ENCODE results near the gene CCDC134. TPM values are rescaled to one million over a fixed set of nuclear protein-coding genes. Genes with fewer than 3 reads are reported as not detected.

CCDC134 gene
- polyA plus RNA-seq, 1 experiment = 6.0 TPM

DNA sequence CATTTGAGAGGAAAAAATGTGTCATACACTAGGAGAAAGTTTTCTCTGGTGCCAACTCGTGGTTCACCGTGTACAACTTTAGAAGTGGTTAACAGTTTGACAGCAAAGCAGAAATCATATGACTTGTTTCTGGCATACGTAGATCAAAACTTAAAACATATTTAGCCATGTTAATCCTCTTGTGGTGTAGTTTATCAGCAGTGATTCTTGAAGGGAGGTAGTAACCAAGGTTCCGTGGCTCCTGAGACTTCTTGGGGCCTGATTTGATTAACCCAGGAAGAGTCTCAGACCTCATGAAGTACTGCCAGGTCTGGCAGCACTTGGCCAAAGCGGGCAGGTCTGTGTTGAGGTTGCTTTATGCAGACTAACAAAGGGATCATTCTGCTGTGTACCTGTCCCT, 72.9 kb downstream of the CCDC134 start:
- TF ChIP-seq, protein P1, sequence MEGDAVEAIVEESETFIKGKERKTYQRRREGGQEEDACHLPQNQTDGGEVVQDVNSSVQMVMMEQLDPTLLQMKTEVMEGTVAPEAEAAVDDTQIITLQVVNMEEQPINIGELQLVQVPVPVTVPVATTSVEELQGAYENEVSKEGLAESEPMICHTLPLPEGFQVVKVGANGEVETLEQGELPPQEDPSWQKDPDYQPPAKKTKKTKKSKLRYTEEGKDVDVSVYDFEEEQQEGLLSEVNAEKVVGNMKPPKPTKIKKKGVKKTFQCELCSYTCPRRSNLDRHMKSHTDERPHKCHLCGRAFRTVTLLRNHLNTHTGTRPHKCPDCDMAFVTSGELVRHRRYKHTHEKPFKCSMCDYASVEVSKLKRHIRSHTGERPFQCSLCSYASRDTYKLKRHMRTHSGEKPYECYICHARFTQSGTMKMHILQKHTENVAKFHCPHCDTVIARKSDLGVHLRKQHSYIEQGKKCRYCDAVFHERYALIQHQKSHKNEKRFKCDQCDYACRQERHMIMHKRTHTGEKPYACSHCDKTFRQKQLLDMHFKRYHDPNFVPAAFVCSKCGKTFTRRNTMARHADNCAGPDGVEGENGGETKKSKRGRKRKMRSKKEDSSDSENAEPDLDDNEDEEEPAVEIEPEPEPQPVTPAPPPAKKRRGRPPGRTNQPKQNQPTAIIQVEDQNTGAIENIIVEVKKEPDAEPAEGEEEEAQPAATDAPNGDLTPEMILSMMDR (IDR thresholded peaks at IDR 0.05; ENCODE audit: insufficient read depth, low read depth, low read length) = no peak
- POLR2A ChIA-PET = no interaction called here
- CTCF ChIA-PET = interaction anchor here (1.0 kb wide), 1 partner anchor 7 kb away, joined by 3 read pairs; no protein-coding TSS in a partner anchor
- peaks cover 14% of the 10 kb centered on the region for H3K36me3 ChIP-seq (ENCODE audit: control insufficient read depth, insufficient read depth, low read length)
- H3K27me3 ChIP-seq (ENCODE audit: control insufficient read depth, insufficient read depth, low read length) = no peaks in the 10 kb centered on the region
- H3K4me3 ChIP-seq (ENCODE audit: low read depth, low read length) = no peak overlapping the region
- no peak for DNase-seq (ENCODE audit: low read depth)

DNA sequence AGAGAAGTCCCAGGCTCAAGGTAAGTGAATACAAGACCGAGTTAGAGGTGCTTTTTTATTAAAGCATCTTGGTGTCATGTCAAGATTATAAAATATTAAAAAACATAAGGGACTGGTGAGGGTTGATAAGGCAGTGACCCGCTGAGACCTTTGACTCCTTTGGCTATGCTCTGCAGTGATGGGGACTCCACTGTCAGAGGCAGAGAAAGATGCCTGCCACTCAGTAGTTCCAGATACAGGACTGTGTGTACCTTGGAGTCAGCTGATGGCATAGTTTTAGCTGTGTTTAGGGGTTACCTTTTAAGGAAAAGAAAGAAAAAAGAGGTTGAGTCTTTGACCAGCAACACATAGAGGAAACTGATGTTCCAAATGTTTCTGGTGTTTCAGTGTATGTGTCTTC, 73.6 kb downstream of the CCDC134 start:
- TF ChIP-seq, protein P1 (IDR thresholded peaks at IDR 0.05; ENCODE audit: insufficient read depth, low read depth, low read length) = no peak
- H3K36me3 ChIP-seq (ENCODE audit: control insufficient read depth, insufficient read depth, low read length) = peaks cover 10% of the 10 kb centered on the region
- H3K27me3 ChIP-seq (ENCODE audit: control insufficient read depth, insufficient read depth, low read length) = no peaks in the 10 kb centered on the region
- ChIA-PET CTCF (interaction anchor here (1.0 kb wide), 1 partner anchor 8 kb away, joined by 3 read pairs; no protein-coding TSS in a partner anchor), POLR2A (interaction anchor here (0.6 kb wide), 1 partner anchor 9 kb away, joined by 3 read pairs; no protein-coding TSS in a partner anchor)
- H3K4me3 ChIP-seq (ENCODE audit: low read depth, low read length) = no peak overlapping the region
- DNase-seq (ENCODE audit: low read depth) = no peak

DNA sequence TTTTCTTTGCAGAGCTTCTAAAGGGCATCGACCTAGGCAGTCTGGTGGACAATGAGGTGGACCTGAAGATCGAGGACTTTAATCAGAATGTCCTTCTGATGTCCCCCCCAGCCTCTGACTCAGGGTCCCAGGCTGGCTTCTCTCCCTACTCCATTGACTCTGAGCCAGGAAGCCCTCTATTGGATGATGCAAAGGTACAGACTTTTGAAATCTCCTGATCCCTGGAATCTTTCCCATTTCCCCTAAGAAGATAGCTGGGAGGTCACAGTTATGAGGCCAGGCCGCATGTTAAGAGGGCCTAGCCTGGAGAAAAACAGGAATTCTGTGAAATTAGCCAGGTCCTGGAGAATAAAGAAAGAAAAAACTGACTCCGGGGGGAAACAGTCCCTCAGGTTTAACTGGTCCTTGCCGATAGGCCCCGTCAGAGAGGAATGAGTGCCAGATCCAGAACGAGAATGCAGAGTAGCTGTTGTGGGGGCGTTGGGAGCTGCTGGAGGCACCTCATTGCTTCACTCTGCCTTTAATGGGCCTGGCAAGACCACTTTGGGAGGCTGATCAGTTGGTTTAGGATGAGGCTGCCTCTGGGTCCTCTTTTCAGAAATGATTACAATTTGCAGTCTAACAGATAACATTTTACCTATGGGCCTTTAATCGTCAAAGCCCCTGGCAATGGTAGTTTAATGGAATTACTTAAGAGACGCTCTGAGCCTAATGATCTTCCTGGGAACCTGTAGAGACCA, 75.2 kb downstream of the CCDC134 start:
- CTCF ChIA-PET = interaction anchor here (0.6 to 1.4 kb wide), 4 partner anchors 9 to 1353 kb away, joined by 3 read pairs; no protein-coding TSS in a partner anchor
- H3K4me3 ChIP-seq (ENCODE audit: low read depth, low read length) = no peak overlapping the region
- no peak for DNase-seq (ENCODE audit: low read depth)
- TF ChIP-seq, protein P1 (IDR thresholded peaks at IDR 0.05; ENCODE audit: insufficient read depth, low read depth, low read length) = no peak
- no peaks in the 10 kb centered on the region for H3K27me3 ChIP-seq (ENCODE audit: control insufficient read depth, insufficient read depth, low read length)
- peaks cover 10% of the 10 kb centered on the region for H3K36me3 ChIP-seq (ENCODE audit: control insufficient read depth, insufficient read depth, low read length)
- POLR2A ChIA-PET = no interaction called here

Other genes starting within 250 kb of the CCDC134 start
- gene CSDC2, start 239.7 kb upstream of the CCDC134 start, polyA plus RNA-seq (2011; rRNA removed) = 7.1 and 14.0 TPM in 2 replicates
- 70.7 and 109 TPM in 2 replicates for gene PMM1, start 210.8 kb upstream of the CCDC134 start, polyA plus RNA-seq (2011; rRNA removed)
- 33.3 and 35.7 TPM in 2 replicates for gene DESI1, start 179.6 kb upstream of the CCDC134 start, polyA plus RNA-seq (2011; rRNA removed)
- gene XRCC6, start 179.4 kb upstream of the CCDC134 start, polyA plus RNA-seq (2011; rRNA removed) = 105 and 137 TPM in 2 replicates
- gene SNU13, start 111.8 kb upstream of the CCDC134 start, polyA plus RNA-seq (2011; rRNA removed) = 288 and 327 TPM in 2 replicates
- gene MEI1, start 101.2 kb upstream of the CCDC134 start, polyA plus RNA-seq (2011; rRNA removed) = 3.2 and 3.8 TPM in 2 replicates
- 20.3 and 26.2 TPM in 2 replicates for gene SREBF2, start 32.4 kb downstream of the CCDC134 start, polyA plus RNA-seq (2011; rRNA removed)
- not detected in 2 replicates for gene SHISA8, start 114.4 kb downstream of the CCDC134 start, polyA plus RNA-seq (2011; rRNA removed)
- gene TNFRSF13C, start 126.1 kb downstream of the CCDC134 start, polyA plus RNA-seq (2011; rRNA removed) = 0.06 and 0.16 TPM in 2 replicates
- 18.6 and 30.4 TPM in 2 replicates for gene CENPM, start 146.5 kb downstream of the CCDC134 start, polyA plus RNA-seq (2011; rRNA removed)
- 0.02 and 0.06 TPM in 2 replicates for gene SEPTIN3, start 168.8 kb downstream of the CCDC134 start, polyA plus RNA-seq (2011; rRNA removed)
- gene WBP2NL, start 198.1 kb downstream of the CCDC134 start, polyA plus RNA-seq (2011; rRNA removed) = 0.17 and 0.22 TPM in 2 replicates

All from BJ (cell line).